OCI-LY3 (cell line): ENCODE measurements around the gene CABP4.
"Not testable (repeated sequence)": the region's sequence is repeated elsewhere in the genome, so short reads cannot be mapped to it uniquely, and the experiment has no call there.

Experiments
- H2AFZ ChIP-seq: fragments of 200-600, 300-600 bp; shearing (Covaris generic); 2 replicates; pipeline ENCODE4 v1.6.0; 2014; ENCODE audit warnings: antibody characterized with exemption, low read depth, low read length
- H3K27ac ChIP-seq: fragments of 200-600, 300-600 bp; sonication (generic); 2 replicates; pipeline ENCODE4 v1.5.1; 2014; ENCODE audit warnings: mild to moderate bottlenecking, low read length, moderate library complexity, mixed read lengths
- H3K27me3 ChIP-seq: fragments of 200-600, 300-600 bp; sonication (generic); 2 replicates; pipeline ENCODE4 v1.6.1; 2014; ENCODE audit warnings: low read depth, low read length, mixed read lengths
- H3K36me3 ChIP-seq: fragments of 200-600, 300-600 bp; sonication (generic); replicated peaks from 2 replicates; pipeline ENCODE3; 2014; ENCODE audit warnings: low read depth, low read length, mixed read lengths
- H3K4me1 ChIP-seq: fragments of 300-600, 200-600 bp; sonication (generic); 2 replicates; pipeline ENCODE4 v1.6.1; 2014; ENCODE audit warnings: low read length, mixed read lengths
- H3K4me2 ChIP-seq: fragments of 200-600, 300-600 bp; sonication (generic); 2 replicates; pipeline ENCODE4 v1.6.1; 2014; ENCODE audit warnings: low read length, mixed read lengths
- H3K4me3 ChIP-seq: fragments of 300-600, 200-600 bp; sonication (generic); 2 replicates; pipeline ENCODE4 v1.5.1; 2014; ENCODE audit warnings: antibody characterized with exemption, mild to moderate bottlenecking, low read length, moderate library complexity
- H3K79me2 ChIP-seq: fragments of 300-600, 200-600 bp; shearing (Covaris generic); 2 replicates; pipeline ENCODE4 v1.6.1; 2014; ENCODE audit warnings: mild to moderate bottlenecking, low read length, mixed read lengths
- H3K9ac ChIP-seq: fragments of 300-600, 200-600 bp; shearing (Covaris generic); 2 replicates; pipeline ENCODE4 v1.6.0; 2014; ENCODE audit warnings: mild to moderate bottlenecking, low read length, moderate library complexity
- H3K9me3 ChIP-seq: fragments of 200-600, 300-600 bp; shearing (Covaris generic); 2 replicates; pipeline ENCODE4 v1.6.1; 2014; ENCODE audit warnings: low read length, mixed read lengths; ENCODE audit not compliant: insufficient read depth
- H4K20me1 ChIP-seq: fragments of 200-600, 300-600 bp; sonication (generic); 2 replicates; pipeline ENCODE4 v1.6.1; 2016; ENCODE audit warnings: low read length, mixed read lengths; ENCODE audit not compliant: insufficient read depth
- CTCF ChIP-seq: fragments of 200-600, 300-600 bp; sonication (generic); IDR thresholded peaks from 2 replicates; pipeline ENCODE4 v1.5.1; 2014; ENCODE audit warnings: antibody characterized with exemption, low read length, low read depth
- EZH2phosphoT487 ChIP-seq: fragments of 200-600 bp; shearing (Covaris generic); IDR thresholded peaks from 2 replicates; pipeline ENCODE4 v1.6.1; 2018; ENCODE audit warnings: antibody characterized with exemption, mixed run types, low read depth

CABP4 gene

GRCh38 chr11:67468759-67469507, 13.8 kb downstream of the CABP4 start, which contains the start of gene TMEM134:
Gene TMEM134 (minus strand): TSS chr11:67469251. CDS start chr11:67469192, 59 bp downstream.
- peak within 1 kb of the TSS; percentile 85 for H2AFZ ChIP-seq
- H3K4me1 ChIP-seq, result peaks cover 51% of the 10 kb centered on the region
- H3K9me3 ChIP-seq, result no peaks in the 10 kb centered on the region
- H3K4me3 ChIP-seq, result peak within 1 kb of the TSS; percentile 93
- TF ChIP-seq EZH2phosphoT487 (no peak), CTCF (peak; percentile 65)
- H4K20me1 ChIP-seq, result no peaks in the 10 kb centered on the region
- H3K36me3 ChIP-seq, result no peaks in the 10 kb centered on the region
- peaks cover 15% of the 10 kb centered on the region for H3K79me2 ChIP-seq
- no peaks in the 10 kb centered on the region for H3K27me3 ChIP-seq
- peak within 1 kb of the TSS; percentile 53 for H3K27ac ChIP-seq
- H3K9ac ChIP-seq, result peak within 1 kb of the TSS; percentile 87
- peak within 1 kb of the TSS; percentile 92 for H3K4me2 ChIP-seq

GRCh38 chr11:67469508-67469811, 14.3 kb downstream of the CABP4 start:
- peaks cover 46% of the 10 kb centered on the region for H3K4me1 ChIP-seq
- no peaks in the 10 kb centered on the region for H3K9me3 ChIP-seq
- H3K27me3 ChIP-seq, result no peaks in the 10 kb centered on the region
- peak overlapping the region; percentile 85 for H2AFZ ChIP-seq
- TF ChIP-seq CTCF (no peak; the same call in 1 of the 2 replicates), EZH2phosphoT487 (no peak)
- H3K79me2 ChIP-seq, result peaks cover 15% of the 10 kb centered on the region
- peak overlapping the region; percentile 93 for H3K4me3 ChIP-seq
- peak overlapping the region; percentile 85 for H3K9ac ChIP-seq
- no peaks in the 10 kb centered on the region for H4K20me1 ChIP-seq
- no peaks in the 10 kb centered on the region for H3K36me3 ChIP-seq
- peak overlapping the region; percentile 48 for H3K27ac ChIP-seq
- H3K4me2 ChIP-seq, result peak overlapping the region; percentile 92

GRCh38 chr11:67470337-67471002, 15.3 kb downstream of the CABP4 start:
- no peaks in the 10 kb centered on the region for H3K9me3 ChIP-seq
- no peaks in the 10 kb centered on the region for H4K20me1 ChIP-seq
- no peaks in the 10 kb centered on the region for H3K27me3 ChIP-seq
- no peaks in the 10 kb centered on the region for H3K36me3 ChIP-seq
- H3K9ac ChIP-seq, result peak overlapping the region; percentile 28; the same call in 1 of the 2 replicates
- peak overlapping the region; percentile 92 for H3K4me2 ChIP-seq
- H3K79me2 ChIP-seq, result peaks cover 8% of the 10 kb centered on the region
- peak overlapping the region; percentile 20; the same call in 1 of the 2 replicates for H2AFZ ChIP-seq
- H3K4me3 ChIP-seq, result peak overlapping the region; percentile 93; the same call in 1 of the 2 replicates
- H3K27ac ChIP-seq, result 0 out of 2 replicates have a peak overlapping the region, but pooled peaks have one; percentile 12
- TF ChIP-seq CTCF (no peak), EZH2phosphoT487 (no peak)
- H3K4me1 ChIP-seq, result peaks cover 42% of the 10 kb centered on the region

- H3K4me3 ChIP-seq, result no peak overlapping the region
- H3K27ac ChIP-seq, result no peak overlapping the region
- H3K4me1 ChIP-seq, result peaks cover 31% of the 10 kb centered on the region
- no peaks in the 10 kb centered on the region for H3K27me3 ChIP-seq
- H4K20me1 ChIP-seq, result no peaks in the 10 kb centered on the region
- no peak for TF ChIP-seq CTCF
- no peak for TF ChIP-seq EZH2phosphoT487
- no peak overlapping the region for H2AFZ ChIP-seq
- H3K9ac ChIP-seq, result no peak overlapping the region
- H3K4me2 ChIP-seq, result no peak overlapping the region
- peaks cover 7% of the 10 kb centered on the region; the same call in 1 of the 2 replicates for H3K79me2 ChIP-seq
- H3K36me3 ChIP-seq, result no peaks in the 10 kb centered on the region
- H3K9me3 ChIP-seq, result no peaks in the 10 kb centered on the region
Observed at GRCh38 chr11:67472882-67473281, 17.7 kb downstream of the CABP4 start.

GRCh38 chr11:67476692-67477091, 21.5 kb downstream of the CABP4 start:
- not testable (repeated sequence) for H3K27ac ChIP-seq, H4K20me1 ChIP-seq

More at GRCh38 chr11:67476692-67477091, 21.5 kb downstream of the CABP4 start:
- H3K4me1 ChIP-seq, H3K79me2 ChIP-seq, H3K4me2 ChIP-seq, H3K27me3 ChIP-seq, H3K4me3 ChIP-seq, H3K36me3 ChIP-seq, H3K9me3 ChIP-seq, H3K9ac ChIP-seq, H2AFZ ChIP-seq: not testable (repeated sequence)
